KMS-11 (cell line): ENCODE data around the gene MRPL37.
"Not testable (repeated sequence)": the region's sequence is repeated elsewhere in the genome, so short reads cannot be mapped to it uniquely, and the experiment has no call there.

Experiments
- H2AFZ ChIP-seq: fragments of 200-600 bp; sonication (generic); 2 replicates; pipeline ENCODE4 v1.6.1; 2016; ENCODE audit warnings: antibody characterized with exemption, mixed run types, low read depth
- H3K27ac ChIP-seq: fragments of 200-600 bp; sonication (generic); 2 replicates; pipeline ENCODE4 v1.6.1; 2016; ENCODE audit warnings: mild to moderate bottlenecking, mixed run types
- H3K27me3 ChIP-seq: fragments of 200-600 bp; sonication (generic); 2 replicates; pipeline ENCODE4 v1.6.1; 2017; ENCODE audit warnings: mild to moderate bottlenecking, low read depth, mixed run types, moderate library complexity; ENCODE audit not compliant: insufficient read depth
- H3K36me3 ChIP-seq: fragments of 200-600 bp; sonication (generic); 2 replicates; pipeline ENCODE4 v1.6.1; 2017; ENCODE audit warnings: mild to moderate bottlenecking, mixed run types; ENCODE audit not compliant: insufficient read depth
- H3K4me1 ChIP-seq: fragments of 200-600 bp; sonication (generic); 2 replicates; pipeline ENCODE4 v1.6.1; 2016; ENCODE audit warnings: mild to moderate bottlenecking, low read depth, mixed run types; ENCODE audit not compliant: poor library complexity, severe bottlenecking
- H3K4me2 ChIP-seq: fragments of 200-600 bp; sonication (generic); 2 replicates; pipeline ENCODE4 v1.7.0; 2016; ENCODE audit warnings: mild to moderate bottlenecking, mixed run types
- H3K4me3 ChIP-seq: fragments of 200-600 bp; sonication (generic); IDR thresholded peaks from 2 replicates; pipeline ENCODE4 v1.6.1; 2017; ENCODE audit warnings: low read depth, low read length, mixed read lengths; ENCODE audit not compliant: insufficient read depth
- H3K79me2 ChIP-seq: fragments of 200-600 bp; sonication (generic); 2 replicates; pipeline ENCODE4 v1.6.1; 2016; ENCODE audit warnings: low read depth, mixed run types; ENCODE audit not compliant: insufficient read depth
- H3K9ac ChIP-seq: fragments of 200-600 bp; sonication (generic); 2 replicates; pipeline ENCODE4 v1.6.1; 2016; ENCODE audit warnings: mild to moderate bottlenecking, mixed run types
- H4K20me1 ChIP-seq: fragments of 200-600 bp; sonication (generic); 2 replicates; pipeline ENCODE4 v1.6.1; 2016; ENCODE audit warnings: mild to moderate bottlenecking, mixed run types; ENCODE audit not compliant: insufficient read depth
- TF ChIP-seq, protein P1 (sequence below): fragments of 200-600 bp; sonication (generic); conservative IDR thresholded peaks from 2 replicates; pipeline ENCODE4 v1.6.1; 2017; ENCODE audit warnings: low read depth, mild to moderate bottlenecking, antibody characterized with exemption, low read length, moderate library complexity, mixed read lengths

MRPL37 gene

GRCh38 chr1:54227891-54228310 is 27.9 kb downstream of the MRPL37 start:
- no peaks in the 10 kb centered on the region for H3K36me3 ChIP-seq
- H3K4me3 ChIP-seq: no peak overlapping the region
- no peaks in the 10 kb centered on the region for H3K27me3 ChIP-seq
- H3K4me2 ChIP-seq: no peak overlapping the region
- TF ChIP-seq, protein P1, sequence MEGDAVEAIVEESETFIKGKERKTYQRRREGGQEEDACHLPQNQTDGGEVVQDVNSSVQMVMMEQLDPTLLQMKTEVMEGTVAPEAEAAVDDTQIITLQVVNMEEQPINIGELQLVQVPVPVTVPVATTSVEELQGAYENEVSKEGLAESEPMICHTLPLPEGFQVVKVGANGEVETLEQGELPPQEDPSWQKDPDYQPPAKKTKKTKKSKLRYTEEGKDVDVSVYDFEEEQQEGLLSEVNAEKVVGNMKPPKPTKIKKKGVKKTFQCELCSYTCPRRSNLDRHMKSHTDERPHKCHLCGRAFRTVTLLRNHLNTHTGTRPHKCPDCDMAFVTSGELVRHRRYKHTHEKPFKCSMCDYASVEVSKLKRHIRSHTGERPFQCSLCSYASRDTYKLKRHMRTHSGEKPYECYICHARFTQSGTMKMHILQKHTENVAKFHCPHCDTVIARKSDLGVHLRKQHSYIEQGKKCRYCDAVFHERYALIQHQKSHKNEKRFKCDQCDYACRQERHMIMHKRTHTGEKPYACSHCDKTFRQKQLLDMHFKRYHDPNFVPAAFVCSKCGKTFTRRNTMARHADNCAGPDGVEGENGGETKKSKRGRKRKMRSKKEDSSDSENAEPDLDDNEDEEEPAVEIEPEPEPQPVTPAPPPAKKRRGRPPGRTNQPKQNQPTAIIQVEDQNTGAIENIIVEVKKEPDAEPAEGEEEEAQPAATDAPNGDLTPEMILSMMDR: no peak
- H3K27ac ChIP-seq: no peak overlapping the region
- no peaks in the 10 kb centered on the region for H3K79me2 ChIP-seq
- H3K4me1 ChIP-seq: no peaks in the 10 kb centered on the region
- H3K9ac ChIP-seq: no peak overlapping the region
- H2AFZ ChIP-seq: no peak overlapping the region
- H4K20me1 ChIP-seq: no peaks in the 10 kb centered on the region

DNA sequence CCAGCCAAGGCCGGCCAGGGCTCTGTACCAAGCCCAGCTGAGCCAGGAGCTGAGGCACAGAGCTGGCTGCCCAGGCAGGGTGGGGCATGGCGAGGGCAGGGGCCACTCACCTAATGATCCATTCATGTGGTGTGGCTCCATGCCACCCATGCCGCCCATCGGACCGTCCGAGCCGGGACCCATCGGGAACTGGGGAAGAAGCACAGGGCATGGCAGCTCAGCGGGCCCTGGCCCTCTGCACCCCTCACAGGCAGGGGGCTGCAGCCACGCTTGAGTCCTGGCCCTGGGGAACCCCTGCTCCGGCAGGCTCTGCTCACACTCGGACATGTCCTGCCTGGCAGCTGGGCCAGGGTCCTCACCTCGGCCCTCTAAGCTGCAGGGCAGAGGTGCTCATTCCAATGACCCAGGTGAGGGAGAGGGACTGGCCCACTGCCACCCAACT is 28.7 kb downstream of the MRPL37 start:
- H3K9ac ChIP-seq: no peak overlapping the region
- H2AFZ ChIP-seq: no peak overlapping the region
- no peak overlapping the region for H3K4me3 ChIP-seq
- no peak overlapping the region for H3K27ac ChIP-seq
- no peaks in the 10 kb centered on the region for H4K20me1 ChIP-seq
- H3K36me3 ChIP-seq: no peaks in the 10 kb centered on the region
- TF ChIP-seq, protein P1: no peak
- H3K4me1 ChIP-seq: no peaks in the 10 kb centered on the region
- no peaks in the 10 kb centered on the region for H3K79me2 ChIP-seq
- no peak overlapping the region for H3K4me2 ChIP-seq
- no peaks in the 10 kb centered on the region for H3K27me3 ChIP-seq

DNA sequence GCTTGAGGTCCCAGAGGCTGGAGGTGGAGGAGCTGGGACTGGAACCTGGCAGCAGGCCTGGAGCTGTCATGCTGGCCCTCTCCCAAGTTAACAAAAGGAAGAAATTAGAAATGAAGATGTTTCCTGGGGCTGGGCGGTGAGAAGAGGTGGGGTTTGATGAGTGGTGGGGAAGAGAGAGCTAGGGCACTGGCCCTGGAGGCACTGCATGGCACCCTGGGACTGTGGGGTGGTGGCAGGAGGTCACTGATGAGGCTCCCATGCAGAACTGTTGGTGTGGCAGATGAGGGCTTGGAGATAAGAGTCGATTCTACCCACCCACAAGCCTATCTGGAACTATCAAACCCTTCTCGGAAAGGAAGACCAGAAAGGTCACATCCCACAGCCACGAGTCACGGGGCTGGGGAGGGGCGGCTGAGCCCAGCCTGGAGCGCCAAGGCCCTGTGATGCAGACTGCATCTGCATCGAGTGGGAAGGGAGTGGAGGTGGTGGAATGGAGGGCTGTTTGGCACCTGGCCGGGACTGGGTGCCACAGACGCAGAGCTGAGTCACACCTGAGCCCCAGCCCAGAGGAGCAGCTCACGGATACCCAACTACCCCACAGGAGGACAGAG is 29.4 kb downstream of the MRPL37 start:
- H3K27ac ChIP-seq: no peak overlapping the region
- H3K27me3 ChIP-seq: no peaks in the 10 kb centered on the region
- TF ChIP-seq, protein P1: no peak

GRCh38 chr1:54230507-54231339 is 30.8 kb downstream of the MRPL37 start:
- Histone ChIP-seq H3K27me3 (no peaks in the 10 kb centered on the region), H3K36me3 (no peaks in the 10 kb centered on the region), H3K27ac (no peak overlapping the region), H2AFZ (no peak overlapping the region), H4K20me1 (no peaks in the 10 kb centered on the region), H3K4me3 (no peak overlapping the region), H3K4me1 (no peaks in the 10 kb centered on the region), H3K4me2 (no peak overlapping the region), H3K79me2 (no peaks in the 10 kb centered on the region), H3K9ac (no peak overlapping the region)
- TF ChIP-seq, protein P1: no peak

More for the DNA sequence above, 29.4 kb downstream of the MRPL37 start:
- Histone ChIP-seq H3K36me3 (no peaks in the 10 kb centered on the region), H3K4me2 (no peak overlapping the region), H2AFZ (no peak overlapping the region), H3K4me1 (no peaks in the 10 kb centered on the region), H3K4me3 (no peak overlapping the region), H3K79me2 (no peaks in the 10 kb centered on the region), H4K20me1 (no peaks in the 10 kb centered on the region), H3K9ac (no peak overlapping the region)

DNA sequence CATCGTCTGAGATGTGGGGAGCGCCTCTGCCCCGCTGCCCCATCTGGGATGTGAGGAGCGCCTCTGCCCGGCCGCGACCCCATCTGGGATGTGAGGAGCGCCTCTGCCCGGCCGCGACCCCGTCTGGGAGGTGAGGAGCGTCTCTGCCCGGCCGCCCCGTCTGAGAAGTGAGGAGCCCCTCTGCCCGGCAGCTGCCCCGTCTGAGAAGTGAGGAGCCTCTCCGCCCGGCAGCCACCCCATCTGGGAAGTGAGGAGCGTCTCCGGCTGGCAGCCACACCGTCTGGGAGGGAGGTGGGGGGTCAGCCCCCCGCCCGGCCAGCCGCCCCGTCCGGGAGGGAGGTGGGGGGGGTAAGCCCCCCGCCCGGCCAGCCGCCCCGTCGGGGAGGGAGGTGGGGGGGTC is 33.2 kb downstream of the MRPL37 start:
- H3K4me2 ChIP-seq, H2AFZ ChIP-seq, H3K4me1 ChIP-seq, H3K27ac ChIP-seq, H3K27me3 ChIP-seq, H3K79me2 ChIP-seq, H3K9ac ChIP-seq, H4K20me1 ChIP-seq, H3K4me3 ChIP-seq, H3K36me3 ChIP-seq: not testable (repeated sequence)
